NCI-H82 treated with DMSO at 0.1 percent for 48 hours (cell line): ENCODE data around the gene COL21A1.
"Not testable (repeated sequence)": the region's sequence is repeated elsewhere in the genome, so short reads cannot be mapped to it uniquely, and the experiment has no call there.

Experiments used
- DNase-seq: peaks from one replicate; lab custom pipeline; 2025; ENCODE audit not compliant: unreplicated experiment; lab: John Stamatoyannopoulos, UW

The COL21A1 gene

DNA sequence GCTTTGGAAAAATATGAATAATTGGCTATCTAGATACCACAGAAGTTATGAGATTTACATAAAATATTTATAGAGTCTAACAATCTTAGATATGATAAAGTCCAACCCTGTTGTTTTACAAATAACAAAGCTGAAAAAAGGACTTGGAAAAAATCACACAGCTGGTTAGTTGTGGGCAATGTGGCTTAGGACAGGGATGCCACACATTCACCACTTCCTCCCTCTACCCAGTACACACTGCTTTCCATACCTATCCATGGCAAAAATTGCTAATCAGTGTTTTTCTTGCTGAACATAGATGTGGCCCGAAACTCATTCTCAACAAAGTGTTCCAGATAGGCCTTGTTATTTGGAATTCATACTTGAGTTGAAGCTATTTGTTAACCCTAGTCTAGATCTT is 224.7 kb downstream of the COL21A1 start:
- DNase-seq, result no peak

- DNase-seq, result no peak
These were observed 225.4 kb downstream of the COL21A1 start for GRCh38 chr6:56021943-56022342.

DNA sequence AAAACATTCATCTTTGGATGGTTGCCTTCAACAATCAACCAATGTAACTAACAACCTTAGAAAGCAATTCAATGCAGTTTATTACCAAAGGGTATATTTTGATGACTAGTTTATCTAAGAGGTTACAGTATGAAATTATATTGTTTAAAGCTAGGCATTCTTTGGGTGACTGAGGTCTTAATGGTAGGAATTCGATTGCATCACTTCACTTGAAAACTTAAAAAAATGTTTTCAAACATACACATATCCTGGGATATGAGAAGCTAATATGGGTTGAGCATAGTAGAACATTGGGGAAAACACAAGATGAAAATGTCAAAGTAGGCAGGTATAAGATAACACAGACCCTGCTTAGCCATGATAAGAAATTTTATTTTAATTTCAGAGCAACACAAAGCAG is 227.4 kb downstream of the COL21A1 start:
- DNase-seq, result no peak

DNA sequence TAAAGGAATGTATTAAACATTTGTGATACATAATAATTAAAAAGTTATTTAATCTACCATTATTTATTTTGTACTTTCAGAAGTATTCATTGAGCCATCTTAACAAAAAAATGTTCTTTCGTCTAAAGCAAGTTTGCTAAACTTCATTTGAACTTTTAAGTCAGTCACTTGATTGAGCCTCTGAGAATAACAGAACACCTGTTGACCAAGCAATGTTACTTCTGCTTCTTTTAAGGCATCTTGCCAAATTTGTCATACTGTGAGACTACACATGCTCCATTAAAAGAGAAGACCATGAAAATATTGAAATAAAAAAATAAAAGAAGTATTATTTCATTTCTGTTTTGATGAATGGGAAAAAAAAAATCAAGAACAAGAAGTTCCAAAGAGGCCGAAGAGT is 230.2 kb downstream of the COL21A1 start:
- DNase-seq, result no peak

- DNase-seq, result not testable (repeated sequence)
These were observed 233.3 kb downstream of the COL21A1 start for GRCh38 chr6:56014039-56014438.

- DNase-seq, result no peak
These were observed 237.7 kb downstream of the COL21A1 start for GRCh38 chr6:56009636-56010035.
